ENCODE data around the gene FRAT1. TPM values are rescaled to one million over a fixed set of nuclear protein-coding genes. Genes with fewer than 3 reads are reported as not detected.

Gene FRAT1
- polyA plus RNA-seq, 2 of the 4 experiments (the other 2 are of a cell fraction), result 1.5 to 2.3 TPM

- CTCF ChIA-PET, result interaction anchor here (1.1 to 1.6 kb wide), 2 partner anchors 9 to 10 kb away, joined by 3 to 8 read pairs; no protein-coding TSS in a partner anchor
- Histone ChIP-seq H3K9me3 (no peaks in the 10 kb centered on the region), H3K27ac (no peak overlapping the region), H3K4me3 (no peak overlapping the region), H3K4me2 (no peak overlapping the region), H3K4me1 (peaks cover 9% of the 10 kb centered on the region; the same call in 2 of the 3 replicates)
- WGBS (ENCODE audit: missing lambda C conversion rate), result 92% methylated on average over 38 of the region's 38 CpGs
- TF ChIP-seq BCL3 (IDR thresholded peaks at IDR 0.05) (no peak), POLR2A (IDR thresholded peaks at IDR 0.05; ENCODE audit: low read length) (no peak), REST (IDR thresholded peaks at IDR 0.05) (no peak), HDAC2 (IDR thresholded peaks at IDR 0.05) (no peak), RNF2 (IDR thresholded peaks at IDR 0.05; ENCODE audit: borderline replicate concordance, low read depth) (no peak), SREBF2 (IDR thresholded peaks at IDR 0.05) (no peak), HOXB13 (CRISPR knock-in tag; IDR thresholded peaks at IDR 0.05; ENCODE audit: low read depth) (no peak), PBX3 (IDR thresholded peaks at IDR 0.05) (no peak)
- POLR2A ChIA-PET, result no interaction called here
- ATAC-seq (no peak), DNase-seq (ENCODE audit: low read depth in 1 of 2, low spot score in 1 of 2) (no peak), FAIRE-seq (no peak)
These were observed 2.1 kb downstream of the FRAT1 start for GRCh38 chr10:97321032-97321803.

- CTCF ChIA-PET, result interaction anchor here (1.1 to 2.3 kb wide), 3 partner anchors 9 to 43 kb away, joined by 3 to 11 read pairs (median 8); no protein-coding TSS in a partner anchor
- no peak overlapping the region for H3K27ac ChIP-seq
These were observed 2.7 kb downstream of the FRAT1 start for GRCh38 chr10:97321804-97322190.

More at GRCh38 chr10:97321804-97322190, 2.7 kb downstream of the FRAT1 start:
- TF ChIP-seq HMGXB4 (CRISPR knock-in tag; IDR thresholded peaks at IDR 0.05; ENCODE audit: borderline replicate concordance) (no peak), RFX5 (IDR thresholded peaks at IDR 0.05) (no peak), ZNF302 (CRISPR knock-in tag; IDR thresholded peaks at IDR 0.05) (no peak), CTCF (IDR thresholded peaks at IDR 0.05) (no peak)
- H3K4me1 ChIP-seq, result peaks cover 13% of the 10 kb centered on the region; the same call in 2 of the 3 replicates
- FAIRE-seq (no peak), DNase-seq (ENCODE audit: low read depth in 1 of 2, low spot score in 1 of 2) (no peak), ATAC-seq (no peak)
- H3K9me3 ChIP-seq, result no peaks in the 10 kb centered on the region
- H3K4me3 ChIP-seq, result no peak overlapping the region
- no peak overlapping the region for H3K4me2 ChIP-seq
- POLR2A ChIA-PET, result no interaction called here
- WGBS (ENCODE audit: missing lambda C conversion rate), result 83% methylated on average over 3 of the region's 3 CpGs

All from A549 (cell line).